Stimulated activated CD4-positive, alpha-beta T cell treated with anti-CD3 and anti-CD28 coated beads, Interleukin-1b, Interleukin-23, amount 100 ng/mL, for 4 hours (primary cell): ENCODE measurements around the gene SLC35F6.
"Not testable (repeated sequence)": the region's sequence is repeated elsewhere in the genome, so short reads cannot be mapped to it uniquely, and the experiment has no call there.

Source experiments
- DNase-seq, 2 donors: peaks; one replicate each; pipeline ENCODE4 v3.0.0-alpha.2; 2020; ENCODE audit warnings: low read depth in 2 of 2

SLC35F6 gene

GRCh38 chr2:26730549-26731344 is 33.3 kb upstream of the SLC35F6 start:
- no peak for DNase-seq

GRCh38 chr2:26731714-26732113 is 32.4 kb upstream of the SLC35F6 start:
- no peak for DNase-seq

- no peak for DNase-seq
Measured at GRCh38 chr2:26732446-26732845, 31.6 kb upstream of the SLC35F6 start.

GRCh38 chr2:26733413-26733812 is 30.7 kb upstream of the SLC35F6 start:
- no peak for DNase-seq

GRCh38 chr2:26735097-26735496 is 29.0 kb upstream of the SLC35F6 start:
- DNase-seq, result no peak

- DNase-seq, result no peak
Measured at GRCh38 chr2:26735883-26736588, 28.0 kb upstream of the SLC35F6 start.

GRCh38 chr2:26737221-26737620 is 26.9 kb upstream of the SLC35F6 start:
- DNase-seq, result no peak

- DNase-seq, result no peak
Measured at GRCh38 chr2:26738481-26738880, 25.6 kb upstream of the SLC35F6 start.

GRCh38 chr2:26739514-26739913 is 24.6 kb upstream of the SLC35F6 start:
- DNase-seq, result no peak

GRCh38 chr2:26740346-26740745 is 23.7 kb upstream of the SLC35F6 start:
- no peak for DNase-seq

- no peak for DNase-seq
Measured at GRCh38 chr2:26740890-26741302, 23.2 kb upstream of the SLC35F6 start.

- DNase-seq, result no peak
Measured at GRCh38 chr2:26742048-26742770, 21.9 kb upstream of the SLC35F6 start.

- DNase-seq, result no peak
Measured at GRCh38 chr2:26743852-26744251, 20.2 kb upstream of the SLC35F6 start.

- DNase-seq, result no peak
Measured at GRCh38 chr2:26744953-26745352, 19.1 kb upstream of the SLC35F6 start.

GRCh38 chr2:26745609-26746327 is 18.3 kb upstream of the SLC35F6 start:
- peak; percentile 73 to 75 for DNase-seq

GRCh38 chr2:26746934-26747333 is 17.1 kb upstream of the SLC35F6 start:
- DNase-seq, result no peak

- DNase-seq, result not testable (repeated sequence)
Measured at GRCh38 chr2:26749787-26750420, 14.2 kb upstream of the SLC35F6 start.

- not testable (repeated sequence) for DNase-seq
Measured at GRCh38 chr2:26750467-26750866, 13.6 kb upstream of the SLC35F6 start.

- DNase-seq, result no peak
Measured at GRCh38 chr2:26752656-26753055, 11.4 kb upstream of the SLC35F6 start.

- DNase-seq, result no peak
Measured at GRCh38 chr2:26754539-26754938, 9.5 kb upstream of the SLC35F6 start.

- DNase-seq, result no peak
Measured at GRCh38 chr2:26754972-26755670, 9.0 kb upstream of the SLC35F6 start.
